Esophagus squamous epithelium (tissue), 5 donors: Measurements from ENCODE around the gene GPR142. TPM values are rescaled to one million over a fixed set of nuclear protein-coding genes. Genes with fewer than 3 reads are reported as not detected.
"Not testable (repeated sequence)": the region's sequence is repeated elsewhere in the genome, so short reads cannot be mapped to it uniquely, and the experiment has no call there.

ENCODE experiments used
- DNase-seq: peaks from one replicate; lab custom pipeline; 2025; lab: John Stamatoyannopoulos, UW
- H3K27ac ChIP-seq, 4 donors: fragments of 200-600 bp; sonication (generic); one replicate each; pipeline ENCODE4 v1.5.1; 2016 to 2019; ENCODE audit warnings: mild to moderate bottlenecking in 1 of 4
- H3K27me3 ChIP-seq, 4 donors: fragments of 200-600 bp; sonication (generic); 1 replicate in 3 of 4; 2 replicates in 1 of 4; pipeline versions ENCODE4 v1.5.1 to v1.6.0; 2017 to 2021; ENCODE audit warnings: antibody characterized with exemption in 1 of 4
- H3K36me3 ChIP-seq, 3 donors: fragments of 200-600 bp; sonication (generic); one replicate each; pipeline ENCODE4 v1.5.1; 2016 to 2019
- H3K4me1 ChIP-seq, 3 donors: fragments of 200-600 bp; sonication (generic); one replicate each; pipeline ENCODE4 v1.5.1; 2017 to 2019
- H3K4me3 ChIP-seq, 4 donors: fragments of 200-600 bp; sonication (generic); 1 replicate in 3 of 4; 2 replicates in 1 of 4; pipeline ENCODE4 v1.5.1; 2016 to 2019; ENCODE audit warnings: mild to moderate bottlenecking in 2 of 4, moderate library complexity in 1 of 4
- H3K9me3 ChIP-seq, 3 donors: fragments of 200-600 bp; sonication (generic); one replicate each; pipeline ENCODE4 v1.5.1; 2016 to 2019
- CTCF ChIP-seq, 6 experiments: fragments of 450-650 bp in 4 of 6; fragments of 200-600 bp in 2 of 6; sonication (generic) in 2 of 6; IDR thresholded peaks; one replicate each; pipeline ENCODE4 v1.5.1; 2016 to 2019; ENCODE audit warnings: antibody characterized with exemption in 6 of 6, mild to moderate bottlenecking in 4 of 6, moderate library complexity in 4 of 6
- POLR2A ChIP-seq, 4 donors: fragments of 450-650 bp; IDR thresholded peaks; one replicate each; pipeline ENCODE4 v1.6.1; 2017; ENCODE audit warnings: antibody characterized with exemption in 4 of 4, mild to moderate bottlenecking in 4 of 4, moderate library complexity in 3 of 4
- WGBS, 2 donors: methylation state at CpG; one replicate each; pipeline ENCODE4 v1.1.5; 2018; 5-methylcytosine and 5-hydroxymethylcytosine counted together
- intact Hi-C: fragments of 100-400 bp; cut with DNase I; formaldehyde crosslinking; loops from one replicate; pipeline ENCODE4 v1.15.0; 2022
- total RNA-seq, 4 donors: library from RNA; depleted of rRNA; stranded (reverse); fragments of >200 nt; gene quantifications; one replicate each; pipeline ENCODE4 v1.1.0, GENCODE V29; 2016
- donor health status: DM: yes; HTN: yes; CAD: no.

GPR142 gene
- total RNA-seq, 4 donors from 2014 or later: 0.38 TPM; not detected in 3

- peaks cover 0 to 28% (median 0%) of the 10 kb centered on the region in 4 donors for H3K27me3 ChIP-seq
- no peaks in the 10 kb centered on the region for H3K36me3 ChIP-seq
- no peak for DNase-seq
- no peak overlapping the region for H3K4me3 ChIP-seq
- no peak for TF ChIP-seq CTCF (IDR thresholded peaks at IDR 0.05)
- TF ChIP-seq POLR2A (IDR thresholded peaks at IDR 0.05): no peak
- H3K27ac ChIP-seq: no peak overlapping the region
- intact Hi-C loops: no loop called here
- no peaks in the 10 kb centered on the region for H3K9me3 ChIP-seq
- WGBS, 2 donors: 100% methylated on average over 1 of the region's 7 CpGs; no CpG with 5 or more reads in 1 of the 2 donors
- no peaks in the 10 kb centered on the region for H3K4me1 ChIP-seq
Observed at GRCh38 chr17:74404218-74404617, 36.9 kb downstream of the GPR142 start.

- H3K27ac ChIP-seq: no peak overlapping the region
- intact Hi-C loops: no loop called here
- H3K9me3 ChIP-seq: no peaks in the 10 kb centered on the region
- peaks cover 0 to 30% (median 0%) of the 10 kb centered on the region in 4 donors for H3K27me3 ChIP-seq
- 58 to 68% methylated on average over 6 of the region's 6 CpGs for WGBS, 2 donors
- no peak overlapping the region for H3K4me3 ChIP-seq
- TF ChIP-seq POLR2A (IDR thresholded peaks at IDR 0.05) (no peak), CTCF (IDR thresholded peaks at IDR 0.05) (no peak)
- DNase-seq: no peak
- H3K36me3 ChIP-seq: no peaks in the 10 kb centered on the region
- no peaks in the 10 kb centered on the region for H3K4me1 ChIP-seq
Observed at GRCh38 chr17:74404789-74405188, 37.5 kb downstream of the GPR142 start.

GRCh38 chr17:74405311-74405710, 38.0 kb downstream of the GPR142 start:
- intact Hi-C loops, H3K4me3 ChIP-seq, H3K9me3 ChIP-seq, H3K36me3 ChIP-seq, H3K27ac ChIP-seq, DNase-seq, H3K4me1 ChIP-seq: not testable (repeated sequence)
- 93 to 94% methylated on average over 3 to 5 of the region's 5 CpGs for WGBS, 2 donors
- peaks cover 0 to 35% (median 0%) of the 10 kb centered on the region in 4 donors for H3K27me3 ChIP-seq

- TF ChIP-seq POLR2A (IDR thresholded peaks at IDR 0.05) (no peak), CTCF (IDR thresholded peaks at IDR 0.05) (no peak)
- WGBS, 2 donors: 73 to 96% methylated on average over 2 to 3 of the region's 5 CpGs
- intact Hi-C loops: no loop called here
- DNase-seq: no peak
- Histone ChIP-seq H3K36me3 (no peaks in the 10 kb centered on the region), H3K4me1 (no peaks in the 10 kb centered on the region), H3K4me3 (no peak overlapping the region), H3K27me3 (peaks cover 0 to 42% (median 0%) of the 10 kb centered on the region in 4 donors), H3K9me3 (no peaks in the 10 kb centered on the region), H3K27ac (no peak overlapping the region)
Observed at GRCh38 chr17:74407384-74407783, 40.1 kb downstream of the GPR142 start.

GRCh38 chr17:74408262-74408661, 41.0 kb downstream of the GPR142 start:
- H3K9me3 ChIP-seq: no peaks in the 10 kb centered on the region
- intact Hi-C loops: no loop called here
- DNase-seq: no peak
- H3K36me3 ChIP-seq: no peaks in the 10 kb centered on the region
- no peak overlapping the region for H3K4me3 ChIP-seq
- 64 to 76% methylated on average over 2 to 3 of the region's 3 CpGs for WGBS, 2 donors
- peaks cover 0 to 42% (median 0%) of the 10 kb centered on the region in 4 donors for H3K27me3 ChIP-seq
- no peak overlapping the region for H3K27ac ChIP-seq
- no peak for TF ChIP-seq CTCF (IDR thresholded peaks at IDR 0.05)
- no peak for TF ChIP-seq POLR2A (IDR thresholded peaks at IDR 0.05)
- no peaks in the 10 kb centered on the region for H3K4me1 ChIP-seq

GRCh38 chr17:74408815-74409214, 41.5 kb downstream of the GPR142 start:
- DNase-seq: no peak
- 46 to 47% methylated on average over 4 of the region's 4 CpGs for whole genome bisulfite sequencing, 2 donors

More at GRCh38 chr17:74408815-74409214, 41.5 kb downstream of the GPR142 start:
- no peaks in the 10 kb centered on the region for H3K36me3 ChIP-seq
- TF ChIP-seq POLR2A (IDR thresholded peaks at IDR 0.05) (no peak), CTCF (IDR thresholded peaks at IDR 0.05) (no peak)
- H3K4me3 ChIP-seq: no peak overlapping the region
- H3K27me3 ChIP-seq: peaks cover 0 to 38% (median 0%) of the 10 kb centered on the region in 4 donors
- no peaks in the 10 kb centered on the region for H3K4me1 ChIP-seq
- H3K9me3 ChIP-seq: no peaks in the 10 kb centered on the region
- H3K27ac ChIP-seq: no peak overlapping the region
- intact Hi-C loops: no loop called here
